CD4-positive, alpha-beta T cell treated with Interferon gamma for 1 hour (primary cell): ENCODE measurements around the gene WFDC5.

Experiments
- DNase-seq: peaks from one replicate; pipeline ENCODE4 v3.0.0-alpha.2; 2020

WFDC5 gene

DNA sequence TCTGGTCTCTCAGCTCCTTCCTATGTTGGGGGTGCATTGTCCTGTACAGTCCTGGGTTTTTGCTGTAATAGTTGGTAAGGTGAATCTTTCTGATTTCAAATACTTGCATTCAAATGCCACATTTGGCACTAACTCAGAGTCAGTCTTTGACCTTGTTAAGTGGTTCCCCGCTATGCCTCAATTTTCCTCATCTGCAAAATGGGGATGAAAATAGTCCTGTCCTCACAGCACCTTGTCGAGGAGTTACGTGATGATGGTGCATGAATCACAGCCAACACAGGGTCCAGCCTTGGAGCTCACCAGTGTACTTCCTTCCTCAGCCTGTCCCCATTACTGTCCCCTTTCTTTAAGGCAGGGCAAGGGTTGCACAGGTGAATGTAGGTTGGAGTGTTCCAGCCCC, 1.1 kb downstream of the WFDC5 start:
- DNase-seq: no peak

DNA sequence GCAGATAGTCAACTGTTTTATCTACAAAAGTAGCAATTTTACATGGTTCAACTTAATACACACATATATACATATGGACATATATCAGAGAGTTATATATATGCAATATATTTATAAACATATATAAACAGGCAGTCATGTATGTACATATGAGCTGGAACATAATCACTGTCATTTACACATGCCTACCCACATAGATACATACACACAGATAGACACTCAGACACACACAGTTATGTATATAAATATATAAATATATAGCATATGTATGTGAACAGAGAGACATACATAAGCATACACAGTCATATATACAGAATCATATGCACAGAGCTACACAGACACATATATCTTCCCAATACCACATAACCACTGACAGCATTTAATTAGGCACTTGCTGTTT, 2.2 kb downstream of the WFDC5 start:
- DNase-seq: no peak

- no peak for DNase-seq
Measured at GRCh38 chr20:45111799-45112471, 3.0 kb downstream of the WFDC5 start.

- no peak for DNase-seq
Measured at GRCh38 chr20:45111285-45111684, 3.7 kb downstream of the WFDC5 start.

DNA sequence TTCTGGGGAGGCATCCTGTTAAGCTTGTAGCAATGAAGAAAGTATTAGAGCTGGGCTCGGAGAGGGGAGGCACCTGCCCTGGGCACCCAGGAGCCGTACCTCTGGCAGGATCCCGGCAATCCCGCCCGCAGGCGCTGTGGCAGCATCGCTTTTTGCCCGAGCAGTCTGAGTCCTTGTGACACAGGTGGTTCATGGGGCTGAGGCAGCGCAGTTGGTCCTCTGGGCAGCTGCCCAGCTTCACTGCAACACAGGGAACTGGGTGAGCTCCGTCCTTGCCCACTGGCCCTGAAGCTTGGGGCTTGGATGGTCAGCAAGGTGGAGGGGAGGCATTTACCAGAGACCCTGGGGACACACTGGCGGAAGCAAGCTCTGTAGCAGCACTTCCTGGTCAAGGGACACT, 4.7 kb downstream of the WFDC5 start:
- no peak for DNase-seq

DNA sequence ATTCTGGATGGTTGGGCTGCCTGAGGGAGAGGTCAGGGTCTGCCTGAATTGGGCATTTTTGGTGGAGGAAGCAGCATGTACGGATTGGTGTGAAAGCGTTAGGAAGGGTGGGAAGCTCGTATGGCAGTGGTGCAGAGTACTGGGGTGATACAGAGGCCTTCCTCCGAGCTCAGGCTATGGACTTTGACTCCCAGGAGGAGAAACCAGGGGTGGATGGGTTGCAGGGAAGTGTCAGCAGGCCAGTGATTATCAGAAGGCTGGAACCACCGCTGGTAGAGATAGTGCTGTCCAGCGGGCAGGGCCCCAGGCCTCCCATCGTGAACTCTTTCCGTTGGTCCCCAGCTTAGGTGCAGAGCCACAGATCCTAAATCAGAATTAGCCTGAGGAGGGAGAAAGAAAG, 5.3 kb downstream of the WFDC5 start:
- no peak for DNase-seq

DNA sequence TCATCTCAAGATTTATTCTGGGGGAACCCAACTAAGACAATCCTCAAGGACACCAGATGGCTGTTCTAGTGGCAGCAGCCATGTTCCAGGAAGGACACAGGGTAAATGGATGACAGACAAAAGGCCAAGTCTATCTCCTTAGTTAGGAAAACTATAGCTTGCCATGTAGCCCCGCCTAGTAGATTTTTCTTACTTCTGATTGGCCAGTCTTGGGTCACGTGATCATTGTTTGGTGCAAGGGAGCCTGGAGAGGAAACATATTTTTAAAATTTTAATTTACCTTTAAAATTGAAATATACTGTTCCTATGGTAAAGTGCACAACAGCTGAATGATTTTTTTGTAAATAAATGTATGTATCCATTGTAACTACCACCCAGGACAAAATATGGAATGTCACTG, 9.7 kb downstream of the WFDC5 start:
- DNase-seq: no peak

DNA sequence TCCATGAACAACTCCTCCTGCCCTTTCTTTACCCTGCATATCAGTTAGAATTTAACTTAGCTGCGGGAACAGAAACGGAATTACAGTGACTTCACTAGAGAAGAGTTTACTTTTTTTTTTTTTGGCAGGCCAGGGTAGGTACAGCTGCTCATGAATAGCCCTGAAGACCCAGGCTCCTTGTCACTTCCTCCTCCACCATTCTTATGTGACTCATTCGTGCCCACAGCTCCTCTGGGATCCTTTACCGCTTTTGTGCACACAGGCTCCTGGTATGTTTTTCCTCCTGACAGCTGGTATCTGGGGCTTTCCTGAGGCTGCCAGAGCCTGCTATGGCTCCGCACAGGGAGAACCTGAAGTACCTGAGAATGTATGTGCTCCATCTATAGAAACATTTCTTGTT, 10.2 kb downstream of the WFDC5 start:
- DNase-seq: no peak

DNA sequence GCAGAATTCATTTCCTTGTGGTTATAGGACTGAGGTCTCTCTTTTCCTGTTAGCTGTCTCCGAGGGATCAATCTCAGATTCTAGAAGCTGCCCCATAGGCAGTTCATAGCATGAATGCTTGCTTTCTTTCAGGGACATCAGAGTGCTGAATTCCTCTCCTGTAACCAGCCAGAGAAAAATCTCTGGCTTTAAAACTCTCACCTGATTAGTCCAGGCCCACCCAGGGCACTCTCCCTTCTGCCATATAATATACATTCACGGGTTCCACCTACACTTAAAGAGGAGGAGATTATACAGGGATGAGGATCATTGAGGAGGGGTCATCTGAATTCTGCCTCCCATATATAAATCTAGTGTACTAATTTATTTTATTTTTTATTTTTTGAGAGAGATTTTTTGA, 11.9 kb downstream of the WFDC5 start:
- DNase-seq: no peak

- no peak for DNase-seq
Measured at GRCh38 chr20:45101333-45101850, 13.6 kb downstream of the WFDC5 start.

GRCh38 chr20:45100563-45101245, 14.3 kb downstream of the WFDC5 start, which contains the start of gene KCNS1:
KCNS1 (minus strand) TSS chr20:45101127; CDS start chr20:45099236, 1,891 bp downstream.
- no peak for DNase-seq

- no peak for DNase-seq
Measured at GRCh38 chr20:45098103-45098773, 16.7 kb downstream of the WFDC5 start.

DNA sequence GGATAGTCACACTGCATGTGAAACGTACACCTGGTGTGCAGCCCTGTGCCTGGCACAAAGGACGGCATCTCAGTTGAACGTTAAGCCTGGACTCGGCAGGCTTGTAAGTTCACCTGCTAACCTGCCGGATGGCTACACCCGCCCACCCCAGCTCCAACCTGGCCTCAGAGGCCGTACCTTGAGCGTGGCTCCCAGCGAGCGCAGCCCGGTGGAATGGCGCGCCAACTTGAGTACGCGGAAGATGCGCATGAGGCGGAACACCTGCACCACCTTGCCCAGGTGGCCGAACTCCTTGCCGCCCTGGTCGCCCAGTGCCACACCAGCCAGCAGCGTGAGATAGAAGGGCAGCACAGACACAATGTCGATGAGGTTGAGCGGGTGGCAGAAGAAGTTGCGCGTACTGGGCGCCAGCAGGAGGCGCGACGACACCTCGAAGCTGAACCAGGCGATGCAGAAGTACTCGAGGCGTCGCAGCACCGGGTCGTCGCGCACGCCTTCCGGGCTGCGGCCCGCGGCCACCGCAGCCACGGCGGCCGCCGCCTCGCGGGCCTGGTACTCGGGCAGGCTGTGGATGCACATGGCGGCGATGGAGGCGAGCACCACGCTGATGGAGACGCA, 17.4 kb downstream of the WFDC5 start:
- peak; percentile 29 for DNase-seq

GRCh38 chr20:45096781-45097180, 18.2 kb downstream of the WFDC5 start:
- DNase-seq: no peak

- DNase-seq: peak; percentile 43
Measured at GRCh38 chr20:45095805-45096238, 19.2 kb downstream of the WFDC5 start.

GRCh38 chr20:45094864-45095574, 20.0 kb downstream of the WFDC5 start:
- DNase-seq: no peak

DNA sequence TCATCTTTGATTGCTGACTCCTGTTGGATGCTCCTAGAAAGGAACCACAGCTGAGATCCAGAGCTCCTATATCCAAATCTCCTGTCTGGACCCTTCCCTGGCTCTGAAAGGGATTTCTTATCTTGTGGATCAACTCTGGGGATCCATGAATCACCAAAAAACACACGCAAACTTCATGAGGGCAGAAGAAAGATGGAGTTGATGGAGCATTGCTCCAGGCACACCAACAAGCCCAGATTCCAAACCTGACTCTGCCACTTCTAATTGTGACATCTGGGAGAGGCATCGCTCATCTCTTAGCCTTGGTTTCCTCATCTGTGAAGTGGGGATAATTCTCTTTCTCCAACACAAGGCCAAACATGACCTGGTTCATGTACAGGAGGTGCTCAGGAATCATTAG, 20.8 kb downstream of the WFDC5 start:
- no peak for DNase-seq

- no peak for DNase-seq
Measured at GRCh38 chr20:45092898-45093297, 22.1 kb downstream of the WFDC5 start.

GRCh38 chr20:45091366-45091765, 23.6 kb downstream of the WFDC5 start:
- DNase-seq: no peak

DNA sequence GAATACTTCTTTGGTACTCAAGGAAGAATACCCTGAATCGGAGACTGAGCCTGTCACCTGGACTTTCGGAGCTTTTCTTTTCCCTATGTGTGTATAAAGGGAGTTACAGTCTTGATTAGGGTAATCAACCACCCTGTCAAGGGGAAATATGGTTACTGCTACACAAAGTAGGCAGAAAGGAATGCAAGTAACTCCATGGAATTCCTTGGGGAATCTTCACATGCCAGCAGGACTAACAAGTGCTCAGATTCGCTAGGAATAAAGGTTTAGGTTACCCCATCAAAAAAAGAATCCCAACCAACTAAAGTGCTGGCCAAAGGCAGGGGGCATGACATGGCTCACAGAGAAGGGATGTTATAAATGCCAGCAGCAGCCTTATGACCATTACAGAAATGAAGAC, 24.5 kb downstream of the WFDC5 start:
- no peak for DNase-seq

- DNase-seq: no peak
Measured at GRCh38 chr20:45088247-45088646, 26.7 kb downstream of the WFDC5 start.

DNA sequence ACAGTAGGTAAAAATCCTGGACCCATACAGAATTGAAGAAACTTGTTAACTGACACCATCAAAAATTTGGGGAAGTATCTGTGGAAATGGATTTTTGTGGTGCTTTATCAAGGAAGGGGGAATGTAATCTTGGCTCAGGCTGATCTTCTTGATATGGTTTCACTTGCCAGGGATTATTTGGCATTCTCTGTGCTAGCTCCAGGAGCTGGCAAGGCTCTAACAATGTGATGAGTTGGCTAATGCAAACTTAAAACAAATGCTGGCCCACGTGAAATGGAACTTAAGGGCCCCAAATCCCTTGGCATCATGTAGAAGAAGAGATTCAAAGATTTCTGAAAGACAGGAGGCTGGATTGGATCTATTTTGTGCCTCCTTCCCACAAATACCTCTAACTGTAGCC, 27.2 kb downstream of the WFDC5 start:
- no peak for DNase-seq
